Small intestine (tissue), 7 donors: ENCODE data around the gene MXI1. TPM values are rescaled to one million over a fixed set of nuclear protein-coding genes. Genes with fewer than 3 reads are reported as not detected.
A peak's percentile ranks its signal among the peaks of the same experiment; 100 is the strongest.

Source experiments
- DNase-seq, 2 donors: peaks; one replicate each; pipeline versions ENCODE4 v3.0.0 to v3.0.0-alpha.2; 2013
- FAIRE-seq: peaks from 2 replicates; lab custom pipeline; 2012; peaks lifted over from hg19 to GRCh38; lab: Jason Lieb, UNC
- H3K27ac ChIP-seq, 3 donors: one replicate each; pipeline ENCODE4 v1.5.1; 2013; ENCODE audit warnings: low read length in 2 of 3, mild to moderate bottlenecking in 2 of 3, control low read depth in 1 of 3, inconsistent platforms in 1 of 3, low read depth in 1 of 3, moderate library complexity in 1 of 3
- H3K27me3 ChIP-seq, 3 donors: one replicate each; pipeline ENCODE4 v1.6.1; 2013; ENCODE audit warnings: low read length in 3 of 3, inconsistent platforms in 1 of 3; ENCODE audit not compliant: control insufficient read depth in 3 of 3, insufficient read depth in 3 of 3
- H3K36me3 ChIP-seq, 3 donors: one replicate each; pipeline ENCODE4 v1.6.1; 2013; ENCODE audit warnings: low read length in 3 of 3, inconsistent platforms in 1 of 3, low read depth in 1 of 3, mild to moderate bottlenecking in 1 of 3, moderate library complexity in 1 of 3; ENCODE audit not compliant: control insufficient read depth in 3 of 3, insufficient read depth in 2 of 3
- H3K4me1 ChIP-seq, 3 donors: one replicate each; pipeline ENCODE4 v1.6.1; 2013; ENCODE audit warnings: low read length in 2 of 3, inconsistent platforms in 1 of 3, low read depth in 1 of 3, mild to moderate bottlenecking in 1 of 3, moderate library complexity in 1 of 3; ENCODE audit not compliant: control insufficient read depth in 3 of 3, insufficient read depth in 2 of 3
- H3K4me3 ChIP-seq, 3 donors: one replicate each; pipeline ENCODE4 v1.5.1; 2013; ENCODE audit warnings: low read length in 3 of 3, control low read depth in 1 of 3, inconsistent platforms in 1 of 3, low read depth in 1 of 3, mild to moderate bottlenecking in 1 of 3, moderate library complexity in 1 of 3
- H3K9me3 ChIP-seq, 2 donors: one replicate each; pipeline ENCODE4 v1.6.1; 2013; ENCODE audit warnings: low read depth in 1 of 2, low read length in 1 of 2; ENCODE audit not compliant: control insufficient read depth in 2 of 2, insufficient read depth in 1 of 2
- WGBS, 3 donors: extraction: QIAGEN DNeasy Blood & Tissue Kit; methylation state at CpG; one replicate each; pipeline ENCODE4 v1.1.7; 2013; 5-methylcytosine and 5-hydroxymethylcytosine counted together
- polyA plus RNA-seq, 4 donors: library from polyadenylated mRNA; stranded (reverse) in 3 of 4; unstranded in 1 of 4; fragments of 200-250 nt in 3 of 4; fragments of 120-200 nt in 1 of 4; gene quantifications; one replicate each; pipeline versions ENCODE4 v1.2.1 to v1.2.3, GENCODE V29; 2013
- donor health status: healthy with polysubstance abuse.
- donor health status: control.
- donor health status: control.
- donor health status: Bipolar disorder and iron deficiency.
- donor health status: healthy.

Gene MXI1
- polyA plus RNA-seq, 4 donors = 12.0 to 21.8 (median 18.0) TPM

GRCh38 chr10:110284262-110284661, 76.9 kb downstream of the MXI1 start:
- no peak overlapping the region for H3K27ac ChIP-seq
- FAIRE-seq (no peak), DNase-seq (no peak)
- no peak overlapping the region for H3K4me3 ChIP-seq
- no peaks in the 10 kb centered on the region for H3K9me3 ChIP-seq
- H3K27me3 ChIP-seq = no peaks in the 10 kb centered on the region
- peaks cover 0 to 7% (median 0%) of the 10 kb centered on the region in 3 donors for H3K4me1 ChIP-seq
- WGBS, 3 donors = 96 to 100% (median 97%) methylated on average over 3 of the region's 3 CpGs
- H3K36me3 ChIP-seq = peaks cover 2 to 13% (median 8%) of the 10 kb centered on the region in 3 donors

DNA sequence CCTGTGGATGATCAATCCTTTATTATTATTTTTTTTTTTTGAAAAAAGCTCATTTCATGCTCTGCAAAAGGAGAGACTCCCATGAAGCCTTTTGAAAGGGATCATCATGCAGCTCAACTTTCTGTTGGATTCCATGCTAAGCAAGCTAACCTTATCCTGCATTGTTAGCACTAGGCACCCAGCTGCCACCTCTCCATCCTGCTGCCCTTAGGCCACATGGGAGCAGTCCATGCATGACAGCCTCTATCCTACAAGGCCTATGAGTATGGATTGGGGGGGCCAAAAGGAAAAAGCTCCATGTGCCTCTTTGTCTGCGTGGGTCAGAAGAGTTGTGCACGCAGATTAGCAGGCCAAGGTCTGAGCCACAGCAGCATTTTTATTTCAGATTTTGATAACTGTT, 78.1 kb downstream of the MXI1 start:
- Histone ChIP-seq H3K27me3 (no peaks in the 10 kb centered on the region), H3K4me3 (no peak overlapping the region), H3K27ac (no peak overlapping the region), H3K36me3 (peaks cover 2 to 13% (median 8%) of the 10 kb centered on the region in 3 donors), H3K9me3 (no peaks in the 10 kb centered on the region), H3K4me1 (peaks cover 0 to 7% (median 0%) of the 10 kb centered on the region in 3 donors)
- DNase-seq (no peak), FAIRE-seq (no peak)
- 94 to 98% (median 98%) methylated on average over 2 of the region's 2 CpGs for WGBS, 3 donors

- Histone ChIP-seq H3K4me3 (no peak overlapping the region), H3K27me3 (no peaks in the 10 kb centered on the region), H3K36me3 (peaks cover 2 to 13% (median 8%) of the 10 kb centered on the region in 3 donors), H3K27ac (no peak overlapping the region), H3K9me3 (no peaks in the 10 kb centered on the region), H3K4me1 (peaks cover 0 to 7% (median 0%) of the 10 kb centered on the region in 3 donors)
- 86 to 95% (median 87%) methylated on average over 2 of the region's 2 CpGs for WGBS, 3 donors
- DNase-seq = no peak
- no peak for FAIRE-seq
These were observed 79.4 kb downstream of the MXI1 start for GRCh38 chr10:110286841-110287240.

GRCh38 chr10:110296966-110297365, 89.6 kb downstream of the MXI1 start:
- Histone ChIP-seq H3K4me3 (no peak overlapping the region), H3K36me3 (peaks cover 3 to 26% (median 8%) of the 10 kb centered on the region in 3 donors), H3K27ac (no peak overlapping the region), H3K9me3 (no peaks in the 10 kb centered on the region), H3K27me3 (no peaks in the 10 kb centered on the region), H3K4me1 (peaks cover under 1 to 3% (median 2%) of the 10 kb centered on the region in 3 donors)
- 84 to 94% (median 91%) methylated on average over 1 of the region's 1 CpG for WGBS, 3 donors
- DNase-seq (no peak), FAIRE-seq (no peak)

- no peak for FAIRE-seq
- peaks cover 5 to 8% (median 5%) of the 10 kb centered on the region in 3 donors for H3K4me1 ChIP-seq
- no peak overlapping the region for H3K27ac ChIP-seq
- H3K4me3 ChIP-seq = no peak overlapping the region
- H3K36me3 ChIP-seq = peaks cover 2 to 18% (median 9%) of the 10 kb centered on the region in 3 donors
- H3K9me3 ChIP-seq = no peaks in the 10 kb centered on the region
- WGBS, 3 donors = 41 to 56% (median 50%) methylated on average over 5 of the region's 5 CpGs
- H3K27me3 ChIP-seq = no peaks in the 10 kb centered on the region
- no peak for DNase-seq
These were observed 93.1 kb downstream of the MXI1 start for GRCh38 chr10:110300486-110300986.

GRCh38 chr10:110303681-110304080, 96.3 kb downstream of the MXI1 start:
- FAIRE-seq = no peak
- Histone ChIP-seq H3K36me3 (peaks cover 2 to 8% (median 3%) of the 10 kb centered on the region in 3 donors), H3K27ac (no peak overlapping the region), H3K4me1 (peaks cover 5 to 8% (median 5%) of the 10 kb centered on the region in 3 donors), H3K9me3 (no peaks in the 10 kb centered on the region), H3K4me3 (peak overlapping the region; percentile 23 to 96 (median 78)), H3K27me3 (no peaks in the 10 kb centered on the region)
- 5 to 8% (median 5%) methylated on average over 4 of the region's 4 CpGs for WGBS, 3 donors
- no peak for DNase-seq

DNA sequence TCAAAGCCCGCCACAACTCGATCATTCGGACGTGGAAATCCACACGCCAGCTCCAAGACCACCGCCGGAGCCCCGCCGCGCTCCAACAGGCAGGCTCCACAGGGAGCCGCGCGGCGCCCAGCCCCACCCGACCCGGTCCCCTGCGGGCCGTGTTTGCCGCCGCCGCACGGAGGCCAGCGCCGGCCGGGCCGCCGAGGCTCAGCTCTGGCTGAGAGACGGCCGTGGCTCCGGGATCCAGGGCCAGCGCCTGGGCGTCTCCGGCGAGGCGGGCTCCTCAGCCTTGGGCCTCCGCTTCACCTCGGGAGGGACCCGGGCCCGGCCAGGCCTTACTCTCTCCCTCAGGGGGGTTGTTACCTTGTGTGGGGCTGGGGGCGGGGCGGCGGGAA, 97.0 kb downstream of the MXI1 start:
- peaks cover 5 to 8% (median 5%) of the 10 kb centered on the region in 3 donors for H3K4me1 ChIP-seq
- H3K9me3 ChIP-seq = no peaks in the 10 kb centered on the region
- H3K4me3 ChIP-seq = peak overlapping the region; percentile 78 to 96 (median 94)
- WGBS, 3 donors = 0% methylated on average over 28 to 42 of the region's 42 CpGs
- FAIRE-seq = no peak
- H3K27ac ChIP-seq = peak overlapping the region; percentile 66 to 96 (median 90)
- no peaks in the 10 kb centered on the region for H3K27me3 ChIP-seq
- DNase-seq = peak in 1 of 2 donors; percentile 32
- H3K36me3 ChIP-seq = peaks cover 2 to 7% (median 3%) of the 10 kb centered on the region in 3 donors

DNA sequence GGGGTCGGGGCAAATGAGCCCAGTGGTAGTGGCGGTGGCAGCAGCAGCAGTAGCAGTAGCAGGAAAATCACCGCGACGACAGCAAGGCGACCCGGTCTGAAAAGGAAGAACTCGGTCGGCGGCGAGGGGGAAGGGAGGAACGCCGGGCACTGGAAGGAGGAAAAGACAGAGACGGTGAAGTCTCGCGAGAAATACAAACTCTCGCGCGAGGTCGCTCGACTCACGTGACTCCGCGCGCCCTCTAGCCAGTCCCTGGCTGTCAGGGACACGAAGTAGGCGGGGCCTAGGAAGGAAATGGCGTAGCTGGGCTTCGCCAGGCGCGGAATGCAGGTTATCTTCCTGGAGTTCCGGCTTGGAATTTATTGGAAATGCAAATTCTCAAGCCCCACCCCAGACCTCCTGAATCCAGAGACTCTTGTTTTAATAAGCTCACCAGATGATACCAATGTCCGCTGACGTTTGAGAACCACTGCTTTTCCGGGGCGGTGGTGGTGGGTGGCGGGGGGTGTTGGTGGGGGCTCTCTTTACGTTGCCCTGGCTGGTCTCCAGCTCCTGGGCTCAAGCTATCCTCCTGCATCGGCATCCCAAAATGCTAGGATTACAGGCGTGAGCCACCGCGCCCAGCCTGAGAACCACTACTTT, 97.5 kb downstream of the MXI1 start, which contains the start of gene SMNDC1:
SMNDC1 (minus strand) TSS at position 141 of the 642 bp plus-strand sequence. CDS start 1,333 bp downstream, outside the sequence.
- 0 to 1% (median 0%) methylated on average over 42 of the region's 42 CpGs for WGBS, 3 donors
- peaks cover 5 to 8% (median 5%) of the 10 kb centered on the region in 3 donors for H3K4me1 ChIP-seq
- H3K27ac ChIP-seq = peak within 1 kb of the TSS; percentile 66 to 96 (median 90)
- DNase-seq (peak; percentile 97 to 99), FAIRE-seq (no peak)
- H3K27me3 ChIP-seq = no peaks in the 10 kb centered on the region
- H3K36me3 ChIP-seq = peaks cover 1 to 5% (median 3%) of the 10 kb centered on the region in 3 donors
- no peaks in the 10 kb centered on the region for H3K9me3 ChIP-seq
- peak within 1 kb of the TSS; percentile 78 to 96 (median 94) for H3K4me3 ChIP-seq
